Measurements from ENCODE around the gene TBL3. TPM values are rescaled to one million over a fixed set of nuclear protein-coding genes. Genes with fewer than 3 reads are reported as not detected.

The TBL3 gene
- total and polyA plus RNA-seq, 2 donors (not counting 1 experiment from before 2014, with no cell fraction given), result 31.9 to 52.2 TPM

DNA sequence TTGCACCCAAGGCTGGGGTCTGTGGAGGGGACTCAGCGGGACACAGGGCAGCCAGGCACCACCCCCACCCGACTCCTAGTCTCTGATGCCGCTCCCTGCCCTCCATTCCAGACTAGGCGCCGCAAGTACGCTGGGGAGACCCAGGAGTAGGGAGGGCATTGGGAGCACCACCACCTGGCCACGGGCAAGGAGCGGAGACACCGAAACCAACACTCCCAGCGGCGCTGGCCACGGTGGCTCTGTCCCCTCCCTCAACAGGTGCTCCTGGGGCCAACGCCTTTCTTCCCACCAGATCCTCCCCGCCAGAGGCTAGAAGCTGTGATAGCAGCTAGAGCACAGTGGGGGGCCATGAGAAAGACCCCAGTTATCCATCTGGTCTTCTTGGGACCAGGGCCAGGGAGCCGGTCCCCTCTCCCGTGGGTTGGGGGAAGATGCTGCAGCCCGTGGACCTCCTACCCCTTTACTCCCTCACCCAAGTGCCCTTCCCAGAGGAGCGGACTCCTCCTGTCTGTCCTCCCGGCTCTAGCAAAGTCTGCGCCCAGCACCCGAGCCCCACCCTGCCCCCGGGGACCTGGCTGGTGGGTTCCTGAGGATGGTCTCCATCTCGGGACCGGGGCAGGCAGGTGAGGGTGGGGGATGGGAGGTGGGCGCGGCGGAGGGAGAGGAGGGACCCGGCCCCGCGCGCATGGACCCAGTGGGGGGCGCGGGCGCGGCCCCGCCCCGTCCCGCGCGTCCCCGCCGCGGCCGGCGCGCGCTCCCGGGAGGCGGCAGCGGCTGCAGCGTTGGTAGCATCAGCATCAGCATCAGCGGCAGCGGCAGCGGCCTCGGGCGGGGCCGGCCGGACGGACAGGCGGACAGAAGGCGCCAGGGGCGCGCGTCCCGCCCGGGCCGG is 17.6 kb downstream of the TBL3 start, which contains the start of gene SYNGR3:
SYNGR3 (plus strand) TSS at position 762 of the 892 bp plus-strand sequence. CDS start 133 bp downstream, outside the sequence.
- Histone ChIP-seq H2AFZ (ENCODE audit: insufficient read depth, low read depth, low read length, poor library complexity, severe bottlenecking) (peak within 1 kb of the TSS; percentile 56), H3K4me2 (replicated peaks; ENCODE audit: low read depth, low read length, poor library complexity, severe bottlenecking) (peak within 1 kb of the TSS; percentile 100), H4K20me1 (ENCODE audit: control insufficient read depth, insufficient read depth, low read length, poor library complexity, severe bottlenecking) (no peaks in the 10 kb centered on the region), H3K9ac (ENCODE audit: low read length) (peak within 1 kb of the TSS; percentile 90), H3K36me3 (replicated peaks in 1 of 2; ENCODE audit: control extremely low read depth in 1 of 2, control insufficient read depth in 1 of 2, extremely low read depth in 1 of 2, insufficient read depth in 2 of 2, low read length in 1 of 2) (peaks cover 0 to 10% of the 10 kb centered on the region in 2 experiments), H3K27me3 (replicated peaks in 1 of 4; ENCODE audit: control extremely low read depth in 1 of 4, control insufficient read depth in 3 of 4, insufficient read depth in 4 of 4, low read length in 3 of 4) (no peaks in the 10 kb centered on the region), H3K4me1 (ENCODE audit: control insufficient read depth in 2 of 2, insufficient read depth in 2 of 2, low read length in 2 of 2) (peaks cover 31 to 46% of the 10 kb centered on the region in 2 donors), H3K4me3 (ENCODE audit: control extremely low read depth in 1 of 5, extremely low read depth in 1 of 5, insufficient read depth in 1 of 5, low read depth in 2 of 5, low read length in 4 of 5) (peak within 1 kb of the TSS in 4 of 5 experiments; percentile 65 to 93 (median 69)), H3K9me3 (ENCODE audit: control extremely low read depth in 1 of 3, control insufficient read depth in 2 of 3, insufficient read depth in 1 of 3, low read length in 2 of 3) (peaks cover 0 to 13% (median 0%) of the 10 kb centered on the region in 3 donors), H3K27ac (ENCODE audit: low read length in 2 of 2) (peak within 1 kb of the TSS; percentile 86 to 92), H3K79me2 (ENCODE audit: control insufficient read depth, insufficient read depth, low read length) (no peaks in the 10 kb centered on the region)
- intact Hi-C loops (cut with micrococcal nuclease), result loop anchor here (2.0 to 10.0 kb wide), 3 partner anchors 25 to 788 kb away; partner anchors contain the start of genes ELOB, MSRB1 and RPS2
- ChIA-PET POLR2A (interaction anchor here (1.1 kb wide), 1 partner anchor 166 kb away, joined by 3 read pairs; the partner anchor contains the start of gene TRAF7), CTCF (interaction anchor here (1.1 kb wide), 1 partner anchor 25 kb away, joined by 3 read pairs; the partner anchor contains the start of gene RPS2)
- peak within 1 kb of the TSS; percentile 91 for H3K4me3 Mint-ChIP-seq
- ATAC-seq (ENCODE audit: low read depth) (no peak), DNase-seq (peak; percentile 65)
- peaks cover 43% of the 10 kb centered on the region for H3K4me1 Mint-ChIP-seq
- H3K27ac Mint-ChIP-seq, result peak within 1 kb of the TSS; percentile 97
- WGBS (ENCODE audit: insufficient coverage), result 10% methylated on average over 60 of the region's 67 CpGs
- H3K27me3 Mint-ChIP-seq, result no peaks in the 10 kb centered on the region
- TF ChIP-seq EZH2 (IDR thresholded peaks at IDR 0.05; ENCODE audit: borderline replicate concordance, insufficient read depth, low read depth, low read length, poor library complexity, severe bottlenecking), result no peak
- TF ChIP-seq CTCF (IDR thresholded peaks at IDR 0.05), result no peak
- H3K9me3 Mint-ChIP-seq (ENCODE audit: insufficient read depth), result no peaks in the 10 kb centered on the region
